ENCODE data around the gene CELSR2. TPM values are rescaled to one million over a fixed set of nuclear protein-coding genes. Genes with fewer than 3 reads are reported as not detected.

The CELSR2 gene
- total RNA-seq, 6 experiments from 2014 or later, result 1.2 to 1.7 (median 1.4) TPM

DNA sequence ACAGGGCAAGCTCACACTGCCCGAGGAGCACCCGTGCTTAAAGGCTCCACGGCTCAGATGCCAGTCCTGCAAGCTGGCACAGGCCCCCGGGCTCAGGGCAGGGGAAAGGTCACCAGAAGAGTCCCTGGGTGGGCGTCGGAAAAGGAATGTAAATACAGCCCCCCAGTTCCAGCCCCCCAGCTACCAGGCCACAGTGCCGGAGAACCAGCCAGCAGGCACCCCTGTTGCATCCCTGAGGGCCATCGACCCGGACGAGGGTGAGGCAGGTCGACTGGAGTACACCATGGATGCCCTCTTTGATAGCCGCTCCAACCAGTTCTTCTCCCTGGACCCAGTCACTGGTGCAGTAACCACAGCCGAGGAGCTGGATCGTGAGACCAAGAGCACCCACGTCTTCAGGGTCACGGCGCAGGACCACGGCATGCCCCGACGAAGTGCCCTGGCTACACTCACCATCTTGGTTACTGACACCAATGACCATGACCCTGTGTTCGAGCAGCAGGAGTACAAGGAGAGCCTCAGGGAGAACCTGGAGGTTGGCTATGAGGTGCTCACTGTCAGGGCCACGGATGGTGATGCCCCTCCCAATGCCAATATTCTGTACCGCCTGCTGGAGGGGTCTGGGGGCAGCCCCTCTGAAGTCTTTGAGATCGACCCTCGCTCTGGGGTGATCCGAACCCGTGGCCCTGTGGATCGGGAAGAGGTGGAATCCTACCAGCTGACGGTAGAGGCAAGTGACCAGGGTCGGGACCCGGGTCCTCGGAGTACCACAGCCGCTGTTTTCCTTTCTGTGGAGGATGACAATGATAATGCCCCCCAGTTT, 1.3 kb downstream of the CELSR2 start:
- peak overlapping the region; percentile 64; the same call in 1 of the 2 replicates for H3K4me3 Mint-ChIP-seq
- no peak for DNase-seq
- H3K27me3 Mint-ChIP-seq (ENCODE audit: insufficient read depth), result no peaks in the 10 kb centered on the region; the same call in 1 of the 2 replicates
- no peaks in the 10 kb centered on the region for H3K36me3 Mint-ChIP-seq (ENCODE audit: low read depth)
- H3K27ac Mint-ChIP-seq, result no peak overlapping the region
- H3K9me3 Mint-ChIP-seq, result no peaks in the 10 kb centered on the region
- 0 out of 2 replicates have a peak, but pooled peaks cover 13% of the 10 kb centered on the region for H3K4me1 Mint-ChIP-seq (ENCODE audit: low read depth)
- TF ChIP-seq, protein P1, sequence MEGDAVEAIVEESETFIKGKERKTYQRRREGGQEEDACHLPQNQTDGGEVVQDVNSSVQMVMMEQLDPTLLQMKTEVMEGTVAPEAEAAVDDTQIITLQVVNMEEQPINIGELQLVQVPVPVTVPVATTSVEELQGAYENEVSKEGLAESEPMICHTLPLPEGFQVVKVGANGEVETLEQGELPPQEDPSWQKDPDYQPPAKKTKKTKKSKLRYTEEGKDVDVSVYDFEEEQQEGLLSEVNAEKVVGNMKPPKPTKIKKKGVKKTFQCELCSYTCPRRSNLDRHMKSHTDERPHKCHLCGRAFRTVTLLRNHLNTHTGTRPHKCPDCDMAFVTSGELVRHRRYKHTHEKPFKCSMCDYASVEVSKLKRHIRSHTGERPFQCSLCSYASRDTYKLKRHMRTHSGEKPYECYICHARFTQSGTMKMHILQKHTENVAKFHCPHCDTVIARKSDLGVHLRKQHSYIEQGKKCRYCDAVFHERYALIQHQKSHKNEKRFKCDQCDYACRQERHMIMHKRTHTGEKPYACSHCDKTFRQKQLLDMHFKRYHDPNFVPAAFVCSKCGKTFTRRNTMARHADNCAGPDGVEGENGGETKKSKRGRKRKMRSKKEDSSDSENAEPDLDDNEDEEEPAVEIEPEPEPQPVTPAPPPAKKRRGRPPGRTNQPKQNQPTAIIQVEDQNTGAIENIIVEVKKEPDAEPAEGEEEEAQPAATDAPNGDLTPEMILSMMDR (IDR thresholded peaks at IDR 0.05), result no peak

DNA sequence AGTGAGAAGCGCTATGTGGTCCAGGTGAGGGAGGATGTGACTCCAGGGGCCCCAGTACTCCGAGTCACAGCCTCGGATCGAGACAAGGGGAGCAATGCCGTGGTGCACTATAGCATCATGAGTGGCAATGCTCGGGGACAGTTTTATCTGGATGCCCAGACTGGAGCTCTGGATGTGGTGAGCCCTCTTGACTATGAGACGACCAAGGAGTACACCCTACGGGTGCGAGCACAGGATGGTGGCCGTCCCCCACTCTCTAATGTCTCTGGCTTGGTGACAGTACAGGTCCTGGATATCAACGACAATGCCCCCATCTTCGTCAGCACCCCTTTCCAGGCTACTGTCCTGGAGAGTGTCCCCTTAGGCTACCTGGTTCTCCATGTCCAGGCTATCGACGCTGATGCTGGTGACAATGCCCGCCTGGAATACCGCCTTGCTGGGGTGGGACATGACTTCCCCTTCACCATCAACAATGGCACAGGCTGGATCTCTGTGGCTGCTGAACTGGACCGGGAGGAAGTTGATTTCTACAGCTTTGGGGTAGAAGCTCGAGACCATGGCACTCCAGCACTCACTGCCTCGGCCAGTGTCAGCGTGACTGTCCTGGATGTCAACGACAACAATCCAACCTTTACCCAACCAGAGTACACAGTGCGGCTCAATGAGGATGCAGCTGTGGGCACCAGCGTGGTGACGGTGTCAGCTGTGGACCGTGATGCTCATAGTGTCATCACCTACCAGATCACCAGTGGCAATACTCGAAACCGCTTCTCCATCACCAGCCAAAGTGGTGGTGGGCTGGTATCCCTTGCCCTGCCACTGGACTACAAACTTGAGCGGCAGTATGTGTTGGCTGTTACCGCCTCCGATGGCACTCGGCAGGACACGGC, 2.2 kb downstream of the CELSR2 start:
- no peak for DNase-seq
- Mint-ChIP-seq H3K9me3 (no peaks in the 10 kb centered on the region), H3K36me3 (ENCODE audit: low read depth) (no peaks in the 10 kb centered on the region), H3K27me3 (ENCODE audit: insufficient read depth) (no peaks in the 10 kb centered on the region; the same call in 1 of the 2 replicates), H3K4me1 (ENCODE audit: low read depth) (0 out of 2 replicates have a peak, but pooled peaks cover 11% of the 10 kb centered on the region), H3K4me3 (no peak overlapping the region), H3K27ac (no peak overlapping the region)
- TF ChIP-seq, protein P1 (IDR thresholded peaks at IDR 0.05), result no peak

DNA sequence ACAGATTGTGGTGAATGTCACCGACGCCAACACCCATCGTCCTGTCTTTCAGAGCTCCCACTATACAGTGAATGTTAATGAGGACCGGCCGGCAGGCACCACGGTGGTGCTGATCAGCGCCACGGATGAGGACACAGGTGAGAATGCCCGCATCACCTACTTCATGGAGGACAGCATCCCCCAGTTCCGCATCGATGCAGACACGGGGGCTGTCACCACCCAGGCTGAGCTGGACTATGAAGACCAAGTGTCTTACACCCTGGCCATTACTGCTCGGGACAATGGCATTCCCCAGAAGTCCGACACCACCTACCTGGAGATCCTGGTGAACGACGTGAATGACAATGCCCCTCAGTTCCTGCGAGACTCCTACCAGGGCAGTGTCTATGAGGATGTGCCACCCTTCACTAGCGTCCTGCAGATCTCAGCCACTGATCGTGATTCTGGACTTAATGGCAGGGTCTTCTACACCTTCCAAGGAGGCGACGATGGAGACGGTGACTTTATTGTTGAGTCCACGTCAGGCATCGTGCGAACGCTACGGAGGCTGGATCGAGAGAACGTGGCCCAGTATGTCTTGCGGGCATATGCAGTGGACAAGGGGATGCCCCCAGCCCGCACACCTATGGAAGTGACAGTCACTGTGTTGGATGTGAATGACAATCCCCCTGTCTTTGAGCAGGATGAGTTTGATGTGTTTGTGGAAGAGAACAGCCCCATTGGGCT, 3.0 kb downstream of the CELSR2 start:
- Mint-ChIP-seq H3K36me3 (ENCODE audit: low read depth) (no peaks in the 10 kb centered on the region), H3K27ac (no peak overlapping the region), H3K4me3 (no peak overlapping the region), H3K9me3 (no peaks in the 10 kb centered on the region), H3K4me1 (ENCODE audit: low read depth) (peaks cover 13% of the 10 kb centered on the region), H3K27me3 (ENCODE audit: insufficient read depth) (no peaks in the 10 kb centered on the region; the same call in 1 of the 2 replicates)
- TF ChIP-seq, protein P1 (IDR thresholded peaks at IDR 0.05), result no peak
- no peak for DNase-seq

DNA sequence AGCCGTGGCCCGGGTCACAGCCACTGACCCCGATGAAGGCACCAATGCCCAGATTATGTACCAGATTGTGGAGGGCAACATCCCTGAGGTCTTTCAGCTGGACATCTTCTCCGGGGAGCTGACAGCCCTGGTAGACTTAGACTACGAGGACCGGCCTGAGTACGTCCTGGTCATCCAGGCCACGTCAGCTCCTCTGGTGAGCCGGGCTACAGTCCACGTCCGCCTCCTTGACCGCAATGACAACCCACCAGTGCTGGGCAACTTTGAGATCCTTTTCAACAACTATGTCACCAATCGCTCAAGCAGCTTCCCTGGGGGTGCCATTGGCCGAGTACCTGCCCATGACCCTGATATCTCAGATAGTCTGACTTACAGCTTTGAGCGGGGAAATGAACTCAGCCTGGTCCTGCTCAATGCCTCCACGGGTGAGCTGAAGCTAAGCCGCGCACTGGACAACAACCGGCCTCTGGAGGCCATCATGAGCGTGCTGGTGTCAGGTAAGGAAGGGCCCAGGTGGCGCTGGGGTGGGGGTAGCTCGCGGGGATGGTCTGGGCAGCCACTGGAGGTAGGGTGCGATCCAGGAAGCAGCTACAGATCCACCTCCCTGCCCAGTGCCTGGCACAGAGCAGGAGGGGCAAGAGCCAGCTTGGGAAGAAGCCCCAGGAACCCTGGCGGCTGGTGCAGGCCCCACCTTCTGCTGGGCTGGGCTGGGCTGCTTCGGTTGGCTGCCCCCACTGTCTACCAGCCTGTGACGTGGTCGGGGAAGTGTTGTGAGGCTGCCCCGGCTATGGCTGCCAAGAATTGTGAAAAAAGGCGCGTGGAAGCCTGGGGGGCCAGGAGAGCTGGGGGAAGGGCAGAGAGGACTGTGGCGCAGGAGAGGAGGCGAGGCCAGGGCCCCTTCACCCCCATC, 3.8 kb downstream of the CELSR2 start:
- Mint-ChIP-seq H3K4me3 (no peak overlapping the region), H3K4me1 (ENCODE audit: low read depth) (peaks cover 19% of the 10 kb centered on the region)
- no peak for DNase-seq

More for the DNA sequence above, 3.8 kb downstream of the CELSR2 start:
- Mint-ChIP-seq H3K36me3 (ENCODE audit: low read depth) (no peaks in the 10 kb centered on the region), H3K27ac (peak overlapping the region; percentile 43; the same call in 1 of the 2 replicates), H3K9me3 (no peaks in the 10 kb centered on the region), H3K27me3 (ENCODE audit: insufficient read depth) (no peaks in the 10 kb centered on the region; the same call in 1 of the 2 replicates)
- TF ChIP-seq, protein P1 (IDR thresholded peaks at IDR 0.05), result no peak

Data from HFFc6 (cell line).